ENCODE results near the gene KIF26B.

DNA sequence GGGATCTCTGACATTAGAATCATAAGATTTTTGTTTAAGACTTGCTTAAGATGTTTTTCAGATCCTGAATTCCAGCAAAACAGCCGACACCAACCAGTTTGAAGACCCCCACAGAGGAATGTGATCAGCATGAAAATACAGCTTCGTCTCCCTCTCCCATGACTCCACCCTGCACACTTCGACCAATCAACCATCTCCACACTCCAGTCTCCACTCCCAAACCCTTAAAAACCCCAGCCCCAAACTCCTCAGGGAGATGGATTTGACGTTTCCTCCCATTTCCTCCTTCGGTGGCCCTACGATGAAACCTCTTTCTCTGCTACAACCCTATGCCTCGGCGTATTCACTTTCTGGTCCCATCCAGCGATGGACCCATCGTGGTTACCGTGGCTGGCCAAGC, 30.1 kb upstream of the KIF26B start:
- TF ChIP-seq, protein P1, sequence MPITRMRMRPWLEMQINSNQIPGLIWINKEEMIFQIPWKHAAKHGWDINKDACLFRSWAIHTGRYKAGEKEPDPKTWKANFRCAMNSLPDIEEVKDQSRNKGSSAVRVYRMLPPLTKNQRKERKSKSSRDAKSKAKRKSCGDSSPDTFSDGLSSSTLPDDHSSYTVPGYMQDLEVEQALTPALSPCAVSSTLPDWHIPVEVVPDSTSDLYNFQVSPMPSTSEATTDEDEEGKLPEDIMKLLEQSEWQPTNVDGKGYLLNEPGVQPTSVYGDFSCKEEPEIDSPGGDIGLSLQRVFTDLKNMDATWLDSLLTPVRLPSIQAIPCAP (CRISPR knock-in tag; IDR thresholded peaks at IDR 0.05): no peak
- no peak for TF ChIP-seq IRF2 (CRISPR knock-in tag; IDR thresholded peaks at IDR 0.05; ENCODE audit: borderline replicate concordance, low read depth)
- TF ChIP-seq, protein P2, sequence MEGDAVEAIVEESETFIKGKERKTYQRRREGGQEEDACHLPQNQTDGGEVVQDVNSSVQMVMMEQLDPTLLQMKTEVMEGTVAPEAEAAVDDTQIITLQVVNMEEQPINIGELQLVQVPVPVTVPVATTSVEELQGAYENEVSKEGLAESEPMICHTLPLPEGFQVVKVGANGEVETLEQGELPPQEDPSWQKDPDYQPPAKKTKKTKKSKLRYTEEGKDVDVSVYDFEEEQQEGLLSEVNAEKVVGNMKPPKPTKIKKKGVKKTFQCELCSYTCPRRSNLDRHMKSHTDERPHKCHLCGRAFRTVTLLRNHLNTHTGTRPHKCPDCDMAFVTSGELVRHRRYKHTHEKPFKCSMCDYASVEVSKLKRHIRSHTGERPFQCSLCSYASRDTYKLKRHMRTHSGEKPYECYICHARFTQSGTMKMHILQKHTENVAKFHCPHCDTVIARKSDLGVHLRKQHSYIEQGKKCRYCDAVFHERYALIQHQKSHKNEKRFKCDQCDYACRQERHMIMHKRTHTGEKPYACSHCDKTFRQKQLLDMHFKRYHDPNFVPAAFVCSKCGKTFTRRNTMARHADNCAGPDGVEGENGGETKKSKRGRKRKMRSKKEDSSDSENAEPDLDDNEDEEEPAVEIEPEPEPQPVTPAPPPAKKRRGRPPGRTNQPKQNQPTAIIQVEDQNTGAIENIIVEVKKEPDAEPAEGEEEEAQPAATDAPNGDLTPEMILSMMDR (IDR thresholded peaks at IDR 0.05): no peak
